ENCODE measurements around the gene SGIP1.

The SGIP1 gene

DNA sequence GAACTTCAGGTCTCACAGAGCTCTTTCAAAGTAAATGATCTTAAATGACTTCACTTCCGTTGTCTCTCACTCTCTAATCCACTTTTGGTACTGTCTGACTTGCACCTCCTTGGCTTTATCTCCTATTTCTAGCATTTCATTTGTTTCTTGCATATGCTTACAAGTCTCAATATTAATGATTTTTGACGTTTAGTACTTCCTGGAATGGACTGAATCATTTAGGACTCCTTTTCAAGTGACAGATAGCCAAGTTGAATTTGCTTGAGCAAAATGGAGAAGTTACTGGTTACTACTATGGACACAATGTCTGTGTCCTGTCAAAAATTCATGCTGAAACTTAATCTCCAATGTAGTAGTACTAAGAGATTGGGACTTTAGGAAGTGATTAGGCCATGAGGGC lies 7.0 kb upstream of the SGIP1 start:
- no peak for TF ChIP-seq FOXP2 (optimal IDR thresholded peaks at IDR 0.05; ENCODE audit: control extremely low read depth, extremely low read length, insufficient read depth)
- no peak for TF ChIP-seq EZH2 (IDR thresholded peaks at IDR 0.05)
- H3K27ac ChIP-seq, result no peak overlapping the region
- no peak overlapping the region for H3K4me3 ChIP-seq
- H3K36me3 ChIP-seq (ENCODE audit: insufficient read depth, low read length), result no peaks in the 10 kb centered on the region
- no peak for DNase-seq (ENCODE audit: low read depth, low spot score)
- no peaks in the 10 kb centered on the region for H3K9me3 ChIP-seq (ENCODE audit: low read depth, low read length)
- no peak overlapping the region for H3K9ac ChIP-seq (ENCODE audit: insufficient read length)

DNA sequence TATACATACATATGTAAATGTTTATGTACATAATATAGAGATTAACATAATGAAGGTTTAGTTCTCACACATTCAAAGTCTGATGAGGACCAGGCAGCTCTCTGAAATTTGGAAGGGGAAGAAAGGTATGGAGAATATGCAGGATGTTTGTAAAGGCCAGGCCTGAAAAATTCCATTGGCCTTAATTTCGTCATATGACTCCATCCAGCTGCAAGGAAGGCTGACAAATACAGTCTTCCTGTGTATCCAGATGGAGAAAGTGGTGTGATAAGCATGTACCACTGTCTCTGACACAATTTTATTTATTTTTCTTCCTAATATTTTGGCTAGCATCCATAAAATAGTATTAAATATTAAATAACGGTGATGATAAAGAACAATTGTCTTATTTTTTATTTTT lies 6.3 kb upstream of the SGIP1 start:
- no peak for DNase-seq (ENCODE audit: low read depth, low spot score)
- Histone ChIP-seq H3K4me3 (no peak overlapping the region), H3K27ac (no peak overlapping the region), H3K9ac (ENCODE audit: insufficient read length) (no peak overlapping the region), H3K36me3 (ENCODE audit: insufficient read depth, low read length) (no peaks in the 10 kb centered on the region), H3K9me3 (ENCODE audit: low read depth, low read length) (no peaks in the 10 kb centered on the region)
- no peak for TF ChIP-seq POLR2AphosphoS5 (IDR thresholded peaks at IDR 0.05; ENCODE audit: borderline replicate concordance, low read depth, low read length)
- no peak for TF ChIP-seq EZH2 (IDR thresholded peaks at IDR 0.05)
- TF ChIP-seq FOXP2 (optimal IDR thresholded peaks at IDR 0.05; ENCODE audit: control extremely low read depth, extremely low read length, insufficient read depth), result no peak

DNA sequence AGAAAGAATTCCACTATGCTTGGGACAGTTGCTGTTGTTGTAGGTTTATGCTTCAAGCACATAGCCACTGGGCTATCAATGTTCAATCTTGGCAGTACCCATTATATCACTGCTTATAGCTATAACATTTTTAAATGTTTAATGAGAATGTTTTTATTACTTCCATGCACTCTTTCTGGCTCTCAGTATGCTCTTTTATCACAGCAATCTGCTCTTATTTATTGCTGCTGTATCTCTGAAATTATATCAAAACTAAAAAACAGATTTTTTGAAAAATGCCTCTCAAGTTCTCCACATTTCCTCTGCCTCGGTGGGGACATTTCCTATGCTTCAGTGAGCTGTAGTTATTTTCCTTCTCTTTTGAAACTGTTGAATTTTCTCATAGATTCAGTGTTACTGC lies 5.4 kb upstream of the SGIP1 start:
- TF ChIP-seq FOXP2 (optimal IDR thresholded peaks at IDR 0.05; ENCODE audit: control extremely low read depth, extremely low read length, insufficient read depth), result no peak
- TF ChIP-seq POLR2AphosphoS5 (IDR thresholded peaks at IDR 0.05; ENCODE audit: borderline replicate concordance, low read depth, low read length), result no peak
- TF ChIP-seq EZH2 (IDR thresholded peaks at IDR 0.05), result no peak
- no peak for DNase-seq (ENCODE audit: low read depth, low spot score)
- H3K4me3 ChIP-seq, result no peak overlapping the region
- H3K27ac ChIP-seq, result peak overlapping the region; percentile 86
- H3K9me3 ChIP-seq (ENCODE audit: low read depth, low read length), result no peaks in the 10 kb centered on the region
- no peaks in the 10 kb centered on the region for H3K36me3 ChIP-seq (ENCODE audit: insufficient read depth, low read length)
- peak overlapping the region; percentile 45 for H3K9ac ChIP-seq (ENCODE audit: insufficient read length)

DNA sequence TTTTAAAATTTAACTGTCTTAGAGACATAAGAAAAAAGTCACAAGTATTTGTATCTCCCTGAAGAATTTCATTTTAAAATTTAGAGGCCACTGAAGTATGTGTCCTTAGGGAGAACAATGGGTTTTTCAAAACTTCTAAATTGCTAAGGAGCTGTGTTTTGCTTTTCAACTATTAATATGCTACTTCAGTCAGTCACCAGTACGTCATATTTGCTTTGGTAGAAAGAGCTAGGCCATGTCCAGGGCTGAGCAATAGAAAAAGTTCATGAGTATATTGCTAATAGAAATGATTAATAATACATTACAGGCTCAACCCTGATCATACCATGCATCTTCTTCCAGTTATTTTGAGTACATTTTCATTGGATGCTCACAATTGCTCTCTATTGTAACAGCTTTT lies 1.7 kb upstream of the SGIP1 start:
- Histone ChIP-seq H3K4me3 (no peak overlapping the region), H3K9ac (ENCODE audit: insufficient read length) (no peak overlapping the region), H3K36me3 (ENCODE audit: insufficient read depth, low read length) (no peaks in the 10 kb centered on the region), H3K9me3 (ENCODE audit: low read depth, low read length) (no peaks in the 10 kb centered on the region), H3K27ac (no peak overlapping the region)
- no peak for TF ChIP-seq POLR2AphosphoS5 (IDR thresholded peaks at IDR 0.05; ENCODE audit: borderline replicate concordance, low read depth, low read length)
- TF ChIP-seq FOXP2 (optimal IDR thresholded peaks at IDR 0.05; ENCODE audit: control extremely low read depth, extremely low read length, insufficient read depth), result no peak
- no peak for TF ChIP-seq EZH2 (IDR thresholded peaks at IDR 0.05)
- no peak for DNase-seq (ENCODE audit: low read depth, low spot score)

DNA sequence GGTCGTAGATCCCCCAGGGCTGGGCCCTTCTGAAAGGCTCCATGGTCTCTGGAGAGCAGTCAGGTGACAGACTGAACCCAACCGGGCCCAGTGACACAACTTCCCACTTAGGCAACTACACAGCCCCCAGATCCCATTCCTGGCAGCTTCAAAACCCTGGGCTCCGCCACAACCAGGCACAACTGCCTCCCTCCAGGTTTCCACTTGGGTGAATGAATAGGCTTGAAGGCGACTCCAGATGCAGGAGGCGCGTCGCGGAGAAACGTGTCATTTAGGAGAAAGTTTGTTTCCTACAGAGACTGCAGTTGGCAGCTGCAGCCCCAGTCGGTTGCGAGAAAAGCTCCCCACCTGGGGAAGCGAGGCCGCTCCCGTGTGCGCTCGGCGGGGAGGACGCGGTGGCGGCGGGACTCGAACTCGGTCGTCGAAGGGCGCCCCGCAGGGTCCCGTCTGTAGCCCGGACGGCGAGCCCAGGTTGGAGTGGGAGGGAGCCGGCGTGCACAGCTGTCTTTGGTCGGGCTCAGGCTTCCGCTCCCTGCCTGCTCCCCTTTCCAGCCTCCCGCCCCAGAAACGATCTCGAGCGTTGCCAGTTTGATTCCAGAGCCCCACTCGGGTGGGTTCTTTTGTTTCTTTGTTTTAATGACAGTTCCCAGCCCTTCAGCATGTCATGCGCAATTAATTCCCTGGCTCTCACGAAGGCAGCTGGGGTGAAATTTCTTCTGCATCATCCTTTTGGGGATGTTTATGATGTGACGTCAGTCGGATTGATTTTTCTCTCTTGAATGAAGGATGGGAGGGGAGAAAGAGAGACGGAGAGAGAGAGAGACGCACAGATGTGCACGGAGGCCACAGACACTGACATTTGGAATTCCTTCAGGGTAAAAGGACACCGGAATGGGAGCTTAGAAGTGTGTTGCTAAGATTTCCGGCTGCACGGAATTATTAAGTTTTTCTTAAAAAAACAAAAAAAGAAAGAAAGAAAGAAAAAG lies 862 bp upstream of the SGIP1 start:
- Histone ChIP-seq H3K4me3 (no peak overlapping the region), H3K9ac (ENCODE audit: insufficient read length) (no peak overlapping the region)

DNA sequence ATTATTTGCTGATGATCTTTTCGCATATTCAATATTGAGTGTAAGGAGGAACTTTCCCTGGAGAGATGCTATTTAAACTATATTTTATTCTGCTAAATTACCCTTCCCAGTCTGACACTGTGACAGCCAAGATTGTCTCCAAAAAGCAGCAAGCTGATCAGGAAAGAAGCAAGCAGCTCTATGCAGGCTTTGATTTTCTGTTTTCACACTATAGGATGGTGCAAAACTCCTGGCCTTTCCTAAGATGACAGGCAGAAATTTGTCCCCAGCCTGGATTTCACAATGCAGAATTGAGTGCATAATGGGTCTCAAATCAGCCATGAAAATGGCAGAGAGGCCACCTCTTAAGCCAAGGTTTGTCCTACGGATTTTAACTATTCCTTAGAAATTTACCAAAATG lies 1.1 kb downstream of the SGIP1 start:
- H3K9me3 ChIP-seq (ENCODE audit: low read depth, low read length), result no peaks in the 10 kb centered on the region
- no peak overlapping the region for H3K4me3 ChIP-seq
- H3K27ac ChIP-seq, result no peak overlapping the region
- H3K36me3 ChIP-seq (ENCODE audit: insufficient read depth, low read length), result no peaks in the 10 kb centered on the region
- no peak overlapping the region for H3K9ac ChIP-seq (ENCODE audit: insufficient read length)
- TF ChIP-seq FOXP2 (optimal IDR thresholded peaks at IDR 0.05; ENCODE audit: control extremely low read depth, extremely low read length, insufficient read depth) (no peak), POLR2AphosphoS5 (IDR thresholded peaks at IDR 0.05; ENCODE audit: borderline replicate concordance, low read depth, low read length) (no peak), EZH2 (IDR thresholded peaks at IDR 0.05) (no peak)
- DNase-seq (ENCODE audit: low read depth, low spot score), result no peak

More for the DNA sequence above, 862 bp upstream of the SGIP1 start:
- Histone ChIP-seq H3K9me3 (ENCODE audit: low read depth, low read length) (no peaks in the 10 kb centered on the region), H3K27ac (no peak overlapping the region), H3K36me3 (ENCODE audit: insufficient read depth, low read length) (no peaks in the 10 kb centered on the region)
- TF ChIP-seq POLR2AphosphoS5 (IDR thresholded peaks at IDR 0.05; ENCODE audit: borderline replicate concordance, low read depth, low read length) (no peak), EZH2 (IDR thresholded peaks at IDR 0.05) (no peak), FOXP2 (optimal IDR thresholded peaks at IDR 0.05; ENCODE audit: control extremely low read depth, extremely low read length, insufficient read depth) (no peak)
- no peak for DNase-seq (ENCODE audit: low read depth, low spot score)

DNA sequence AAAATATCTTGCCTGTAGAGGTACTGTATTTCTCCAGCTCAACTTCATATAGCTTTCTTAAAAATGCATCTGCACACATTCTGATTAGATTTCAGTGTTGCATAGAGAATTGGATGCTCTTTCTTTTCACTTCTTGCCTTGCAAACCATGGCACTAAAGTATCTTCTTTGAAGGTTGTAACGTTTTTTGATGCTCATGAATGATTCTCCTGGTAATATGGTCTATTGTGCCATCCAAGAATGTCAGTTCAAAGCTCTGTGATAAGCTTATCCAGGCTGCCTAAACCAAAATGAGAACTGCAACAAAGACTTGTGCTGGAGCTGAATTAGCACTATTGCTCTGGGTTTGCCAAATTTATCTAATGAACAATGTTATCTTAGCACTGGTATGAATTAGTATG lies 1.9 kb downstream of the SGIP1 start:
- no peaks in the 10 kb centered on the region for H3K36me3 ChIP-seq (ENCODE audit: insufficient read depth, low read length)
- H3K4me3 ChIP-seq, result no peak overlapping the region
- no peaks in the 10 kb centered on the region for H3K9me3 ChIP-seq (ENCODE audit: low read depth, low read length)
- DNase-seq (ENCODE audit: low read depth, low spot score), result no peak
- no peak overlapping the region for H3K27ac ChIP-seq
- no peak overlapping the region for H3K9ac ChIP-seq (ENCODE audit: insufficient read length)
- TF ChIP-seq EZH2 (IDR thresholded peaks at IDR 0.05), result no peak
- TF ChIP-seq FOXP2 (optimal IDR thresholded peaks at IDR 0.05; ENCODE audit: control extremely low read depth, extremely low read length, insufficient read depth), result no peak
- no peak for TF ChIP-seq POLR2AphosphoS5 (IDR thresholded peaks at IDR 0.05; ENCODE audit: borderline replicate concordance, low read depth, low read length)

DNA sequence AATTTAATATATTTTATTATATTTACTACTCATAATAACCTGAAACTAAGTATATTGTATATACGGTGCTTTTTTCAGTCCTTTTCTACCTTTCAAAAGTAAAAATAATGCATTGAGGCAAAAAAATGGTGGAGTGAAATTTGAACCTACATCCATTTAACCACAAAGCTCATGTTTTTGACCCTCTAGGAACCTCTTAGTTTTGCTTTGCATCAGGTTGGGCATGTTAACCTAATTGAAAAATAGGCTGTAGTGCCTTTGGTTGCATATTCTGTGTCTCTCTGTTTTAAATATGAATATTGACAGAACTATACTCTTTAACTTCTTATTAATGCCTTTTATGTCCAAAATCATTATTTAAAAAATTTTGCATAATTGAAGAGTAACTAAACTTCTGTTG lies 3.8 kb downstream of the SGIP1 start:
- Histone ChIP-seq H3K36me3 (ENCODE audit: insufficient read depth, low read length) (no peaks in the 10 kb centered on the region), H3K27ac (no peak overlapping the region), H3K4me3 (no peak overlapping the region), H3K9ac (ENCODE audit: insufficient read length) (no peak overlapping the region), H3K9me3 (ENCODE audit: low read depth, low read length) (no peaks in the 10 kb centered on the region)
- no peak for TF ChIP-seq FOXP2 (optimal IDR thresholded peaks at IDR 0.05; ENCODE audit: control extremely low read depth, extremely low read length, insufficient read depth)
- no peak for TF ChIP-seq POLR2AphosphoS5 (IDR thresholded peaks at IDR 0.05; ENCODE audit: borderline replicate concordance, low read depth, low read length)
- TF ChIP-seq EZH2 (IDR thresholded peaks at IDR 0.05), result no peak
- no peak for DNase-seq (ENCODE audit: low read depth, low spot score)

Data from SK-N-MC (cell line).